GM23338 (cell line): Measurements from ENCODE around the gene LRBA. TPM values are rescaled to one million over a fixed set of nuclear protein-coding genes. Genes with fewer than 3 reads are reported as not detected.

Experiments used
- ATAC-seq: fragments of 200-7000 bp; cut with Tn5 transposase; 3 replicates; pipeline ENCODE4 v1.9.1; 2020
- DNase-seq: peaks from one replicate; pipeline ENCODE4 v3.0.0-alpha.2; 2015; ENCODE audit warnings: low spot score
- H2AFZ ChIP-seq: fragments of 200-600 bp; sonication (generic); 2 replicates; pipeline ENCODE4 v1.8.0; 2016; ENCODE audit warnings: antibody characterized with exemption, mild to moderate bottlenecking, moderate library complexity
- H3F3A ChIP-seq: fragments of 200-600 bp; sonication (generic); replicated peaks from 2 replicates; pipeline ENCODE4 v1.8.0; 2017; ENCODE audit warnings: antibody characterized with exemption, mixed run types, low read depth
- H3K27ac ChIP-seq: fragments of 200-600 bp; sonication (generic); 2 replicates; pipeline ENCODE4 v1.6.1; 2016; ENCODE audit warnings: low read depth
- H3K27me3 ChIP-seq: fragments of 200-600 bp; sonication (generic); 2 replicates; pipeline ENCODE4 v1.8.0; 2016; ENCODE audit warnings: mild to moderate bottlenecking, mixed run types, moderate library complexity; ENCODE audit not compliant: insufficient read depth
- H3K36me3 ChIP-seq: fragments of 200-600 bp; sonication (generic); 2 replicates; pipeline ENCODE4 v1.8.0; 2016; ENCODE audit warnings: mild to moderate bottlenecking; ENCODE audit not compliant: insufficient read depth
- H3K4me1 ChIP-seq: fragments of 200-600 bp; sonication (generic); 2 replicates; pipeline ENCODE4 v1.8.0; 2016; ENCODE audit warnings: mild to moderate bottlenecking, moderate library complexity; ENCODE audit not compliant: insufficient read depth
- H3K4me2 ChIP-seq: fragments of 200-600 bp; sonication (generic); 2 replicates; pipeline ENCODE4 v1.7.1; 2017; ENCODE audit warnings: mixed run types
- H3K4me3 ChIP-seq: fragments of 200-600 bp; sonication (generic); 2 replicates; pipeline ENCODE4 v1.6.1; 2016; ENCODE audit warnings: mixed run types
- H3K79me2 ChIP-seq: fragments of 200-600 bp; sonication (generic); replicated peaks from 2 replicates; pipeline ENCODE4 v1.8.0; 2017; ENCODE audit warnings: mild to moderate bottlenecking; ENCODE audit not compliant: insufficient read depth
- H3K9me2 ChIP-seq: fragments of 200-600 bp; sonication (generic); 2 replicates; pipeline ENCODE4 v1.8.0; 2017; ENCODE audit not compliant: insufficient read depth
- H4K20me1 ChIP-seq: fragments of 200-600 bp; sonication (generic); replicated peaks from 2 replicates; pipeline ENCODE4 v1.8.0; 2017; ENCODE audit warnings: mild to moderate bottlenecking; ENCODE audit not compliant: insufficient read depth
- H3K27ac Mint-ChIP-seq: 2 replicates; pipeline ENCODE4 v1.8.0; 2020; ENCODE audit warnings: inconsistent platforms, mild to moderate bottlenecking, moderate library complexity, mixed read lengths
- H3K27me3 Mint-ChIP-seq: 3 replicates; pipeline ENCODE4 v1.8.0; 2022; ENCODE audit warnings: low read depth, mild to moderate bottlenecking, moderate library complexity, mixed read lengths, inconsistent platforms; ENCODE audit not compliant: insufficient read depth, poor library complexity
- H3K36me3 Mint-ChIP-seq: 3 replicates; pipeline ENCODE4 v1.8.0; 2021; ENCODE audit warnings: low read depth, mild to moderate bottlenecking, inconsistent platforms, moderate library complexity, mixed read lengths
- H3K4me1 Mint-ChIP-seq: 3 replicates; pipeline ENCODE4 v1.8.0; 2020; ENCODE audit warnings: mild to moderate bottlenecking, inconsistent platforms, mixed read lengths
- H3K4me3 Mint-ChIP-seq: 3 replicates; pipeline ENCODE4 v1.8.0; 2021; ENCODE audit warnings: moderate library complexity, mild to moderate bottlenecking, inconsistent platforms, mixed read lengths
- H3K9me3 Mint-ChIP-seq: 3 replicates; pipeline ENCODE4 v1.8.0; 2020; ENCODE audit warnings: moderate library complexity, mild to moderate bottlenecking, inconsistent platforms, mixed read lengths
- CREB1 ChIP-seq: fragments of 250-450 bp; sonication (Bioruptor Pico); IDR thresholded peaks from 2 replicates; pipeline ENCODE4 v1.5.0; 2020; ENCODE audit warnings: low read depth, mild to moderate bottlenecking, moderate library complexity
- CTCF ChIP-seq, 2 experiments: fragments of 200-600 bp in 1 of 2; sonication (generic) in 1 of 2; conservative IDR thresholded peaks; 2 replicates each; pipeline versions ENCODE4 v1.5.1 to v1.6.1; 2016 to 2017; ENCODE audit warnings: antibody characterized with exemption in 2 of 2, low read depth in 2 of 2, mild to moderate bottlenecking in 2 of 2, moderate library complexity in 1 of 2
- ETS1 ChIP-seq: IDR thresholded peaks from 2 replicates; pipeline ENCODE4 v1.6.1; 2016; ENCODE audit warnings: antibody characterized with exemption
- EZH2 ChIP-seq: fragments of 200-600 bp; sonication (generic); IDR thresholded peaks from one replicate; pipeline ENCODE4 v1.8.0; 2017; ENCODE audit warnings: antibody characterized with exemption, mild to moderate bottlenecking, low read depth; ENCODE audit not compliant: unreplicated experiment
- EZH2phosphoT487 ChIP-seq: fragments of 200-600 bp; sonication (generic); IDR thresholded peaks from one replicate; pipeline ENCODE4 v1.8.1; 2018; ENCODE audit warnings: antibody characterized with exemption; ENCODE audit not compliant: unreplicated experiment
- JUNB ChIP-seq: IDR thresholded peaks from one replicate; pipeline ENCODE4 v1.6.1; 2016; ENCODE audit warnings: antibody characterized with exemption; ENCODE audit not compliant: unreplicated experiment
- NANOG ChIP-seq: IDR thresholded peaks from 2 replicates; pipeline ENCODE4 v1.6.1; 2016; ENCODE audit warnings: antibody characterized with exemption, borderline replicate concordance
- POLR2AphosphoS5 ChIP-seq: IDR thresholded peaks from 2 replicates; pipeline ENCODE4 v1.6.1; 2016; ENCODE audit warnings: antibody characterized with exemption, low read depth
- REST ChIP-seq: IDR thresholded peaks from one replicate; pipeline ENCODE4 v1.6.1; 2018; ENCODE audit warnings: antibody characterized with exemption; ENCODE audit not compliant: unreplicated experiment
- STAT1 ChIP-seq: IDR thresholded peaks from one replicate; pipeline ENCODE4 v1.6.1; 2016; ENCODE audit warnings: antibody characterized with exemption; ENCODE audit not compliant: unreplicated experiment
- ZNF114 ChIP-seq: fragments of 250-450 bp; sonication (Bioruptor Pico); IDR thresholded peaks from 2 replicates; pipeline ENCODE4 v1.5.0; 2020; ENCODE audit warnings: mild to moderate bottlenecking, moderate library complexity
- ZNF331 ChIP-seq: fragments of 250-450 bp; sonication (Bioruptor Pico); IDR thresholded peaks from 2 replicates; pipeline ENCODE4 v1.5.0; 2020; ENCODE audit warnings: low read depth, mild to moderate bottlenecking, moderate library complexity
- ZNF462 ChIP-seq: fragments of 250-450 bp; sonication (Bioruptor Pico); IDR thresholded peaks from 2 replicates; pipeline ENCODE4 v1.5.0; 2020; ENCODE audit warnings: mild to moderate bottlenecking, moderate library complexity
- polyA plus RNA-seq: library from polyadenylated mRNA; unstranded; fragments of >200 nt; fragmentation: Nextera tagmentation; extraction: Ambion mirVana; gene quantifications from 2 replicates; pipeline ENCODE4 v1.2.1, GENCODE V29; 2016
- total RNA-seq: library from RNA; depleted of rRNA; stranded (reverse); fragments of >200 nt; shearing (Covaris generic); gene quantifications from 2 replicates; pipeline ENCODE4 v1.2.3, GENCODE V29; 2014

The LRBA gene
- total and polyA plus RNA-seq, 2 experiments from 2014 or later: 23.3 to 126 TPM

- H3K27ac Mint-ChIP-seq: no peak overlapping the region
- DNase-seq (no peak), ATAC-seq (no peak)
- H3K36me3 Mint-ChIP-seq: peaks cover 5% of the 10 kb centered on the region; the same call in 1 of the 3 replicates
- no peaks in the 10 kb centered on the region for H4K20me1 ChIP-seq
- no peaks in the 10 kb centered on the region for H3K4me1 Mint-ChIP-seq
- no peaks in the 10 kb centered on the region for H3K36me3 ChIP-seq
- no peaks in the 10 kb centered on the region for H3K9me3 Mint-ChIP-seq
- H3F3A ChIP-seq: 0 out of 2 replicates have a peak, but pooled peaks cover 2% of the 10 kb centered on the region
- H3K27me3 ChIP-seq: no peaks in the 10 kb centered on the region
- no peaks in the 10 kb centered on the region for H3K79me2 ChIP-seq
- H3K27ac ChIP-seq: no peak overlapping the region
- TF ChIP-seq CREB1 (CRISPR knock-in tag) (no peak), CTCF (conservative IDR thresholded peaks at IDR 0.05; ENCODE audit: low read depth in 2 of 2) (no peak), NANOG (no peak), JUNB (no peak), ZNF114 (CRISPR knock-in tag) (no peak), REST (no peak), STAT1 (no peak), ETS1 (no peak), ZNF331 (no peak), POLR2AphosphoS5 (no peak), ZNF462 (CRISPR knock-in tag) (no peak), EZH2 (no peak), EZH2phosphoT487 (no peak)
- H3K9me2 ChIP-seq: 0 out of 2 replicates have a peak, but pooled peaks cover 2% of the 10 kb centered on the region
- no peaks in the 10 kb centered on the region for H3K4me1 ChIP-seq
- H3K27me3 Mint-ChIP-seq: peaks cover 5% of the 10 kb centered on the region
- no peak overlapping the region for H3K4me3 Mint-ChIP-seq
- H3K4me3 ChIP-seq: no peak overlapping the region
- no peak overlapping the region for H2AFZ ChIP-seq
- no peak overlapping the region for H3K4me2 ChIP-seq
Observed at GRCh38 chr4:150421612-150422011, 593.5 kb downstream of the LRBA start.
